ENCODE results near the gene PPP1R1B. TPM values are rescaled to one million over a fixed set of nuclear protein-coding genes. Genes with fewer than 3 reads are reported as not detected.

PPP1R1B gene
- total RNA-seq, 1 donor from 2014 or later = 0.12 TPM

GRCh38 chr17:39650121-39650579 is 23.4 kb downstream of the PPP1R1B start:
- Mint-ChIP-seq H3K9me3 (ENCODE audit: low read depth) (no peaks in the 10 kb centered on the region), H3K4me3 (ENCODE audit: unreplicated experiment) (no peak overlapping the region), H3K27ac (ENCODE audit: unreplicated experiment) (no peak overlapping the region), H3K27me3 (ENCODE audit: low read depth) (no peaks in the 10 kb centered on the region), H3K36me3 (ENCODE audit: low read depth) (no peaks in the 10 kb centered on the region), H3K4me1 (ENCODE audit: low read depth) (peaks cover 11% of the 10 kb centered on the region)
- DNase-seq (ENCODE audit: low spot score) = no peak
- TF ChIP-seq CTCF (IDR thresholded peaks at IDR 0.05) = no peak

- H3K9me3 Mint-ChIP-seq (ENCODE audit: low read depth) = no peaks in the 10 kb centered on the region
- H3K36me3 Mint-ChIP-seq (ENCODE audit: low read depth) = no peaks in the 10 kb centered on the region
- DNase-seq (ENCODE audit: low spot score) = no peak
- H3K27ac Mint-ChIP-seq (ENCODE audit: unreplicated experiment) = no peak overlapping the region
- H3K27me3 Mint-ChIP-seq (ENCODE audit: low read depth) = no peaks in the 10 kb centered on the region
- no peak overlapping the region for H3K4me3 Mint-ChIP-seq (ENCODE audit: unreplicated experiment)
- no peak for TF ChIP-seq CTCF (IDR thresholded peaks at IDR 0.05)
- H3K4me1 Mint-ChIP-seq (ENCODE audit: low read depth) = peaks cover 11% of the 10 kb centered on the region
Observed at GRCh38 chr17:39651923-39652586, 25.3 kb downstream of the PPP1R1B start.

- H3K27ac Mint-ChIP-seq (ENCODE audit: unreplicated experiment) = no peak overlapping the region
Observed at GRCh38 chr17:39652587-39653315, 26.0 kb downstream of the PPP1R1B start.

GRCh38 chr17:39653316-39653661 is 26.5 kb downstream of the PPP1R1B start:
- DNase-seq (ENCODE audit: low spot score) = no peak
- no peak for TF ChIP-seq CTCF (IDR thresholded peaks at IDR 0.05)
- H3K4me1 Mint-ChIP-seq (ENCODE audit: low read depth) = peaks cover 11% of the 10 kb centered on the region
- H3K36me3 Mint-ChIP-seq (ENCODE audit: low read depth) = no peaks in the 10 kb centered on the region
- H3K9me3 Mint-ChIP-seq (ENCODE audit: low read depth) = no peaks in the 10 kb centered on the region
- H3K27me3 Mint-ChIP-seq (ENCODE audit: low read depth) = no peaks in the 10 kb centered on the region
- H3K4me3 Mint-ChIP-seq (ENCODE audit: unreplicated experiment) = no peak overlapping the region
- H3K27ac Mint-ChIP-seq (ENCODE audit: unreplicated experiment) = no peak overlapping the region

More at GRCh38 chr17:39652587-39653315, 26.0 kb downstream of the PPP1R1B start:
- H3K27me3 Mint-ChIP-seq (ENCODE audit: low read depth) = no peaks in the 10 kb centered on the region
- H3K9me3 Mint-ChIP-seq (ENCODE audit: low read depth) = no peaks in the 10 kb centered on the region
- H3K36me3 Mint-ChIP-seq (ENCODE audit: low read depth) = no peaks in the 10 kb centered on the region
- TF ChIP-seq CTCF (IDR thresholded peaks at IDR 0.05) = no peak
- no peak for DNase-seq (ENCODE audit: low spot score)
- H3K4me1 Mint-ChIP-seq (ENCODE audit: low read depth) = peaks cover 11% of the 10 kb centered on the region
- no peak overlapping the region for H3K4me3 Mint-ChIP-seq (ENCODE audit: unreplicated experiment)

GRCh38 chr17:39653662-39654331 is 27.0 kb downstream of the PPP1R1B start:
- no peaks in the 10 kb centered on the region for H3K36me3 Mint-ChIP-seq (ENCODE audit: low read depth)
- peak; percentile 85 for TF ChIP-seq CTCF (IDR thresholded peaks at IDR 0.05)
- H3K9me3 Mint-ChIP-seq (ENCODE audit: low read depth) = no peaks in the 10 kb centered on the region
- no peak overlapping the region for H3K4me3 Mint-ChIP-seq (ENCODE audit: unreplicated experiment)
- H3K4me1 Mint-ChIP-seq (ENCODE audit: low read depth) = peaks cover 7% of the 10 kb centered on the region
- no peak overlapping the region for H3K27ac Mint-ChIP-seq (ENCODE audit: unreplicated experiment)
- H3K27me3 Mint-ChIP-seq (ENCODE audit: low read depth) = no peaks in the 10 kb centered on the region
- DNase-seq (ENCODE audit: low spot score) = no peak

Data from chondrocyte (in vitro differentiated cells).